ENCODE data around the gene PITPNM3.

GRCh38 chr17:6437956-6438355 is 118.4 kb downstream of the PITPNM3 start:
- TF ChIP-seq CTCF (IDR thresholded peaks at IDR 0.05) (no peak), POLR2A (IDR thresholded peaks at IDR 0.05) (no peak)
